GM12878 (cell line): Measurements from ENCODE around the gene NLGN2. TPM values are rescaled to one million over a fixed set of nuclear protein-coding genes. Genes with fewer than 3 reads are reported as not detected.

Experiments used
- ATAC-seq: fragments of 200-7000 bp; cut with Tn5 transposase; 3 replicates; pipeline ENCODE4 v1.9.1; 2020; ENCODE audit warnings: mild to moderate bottlenecking, moderate library complexity
- BruUV-seq: library from RNA; stranded (reverse); fragments of 400-500 nt; replicated peaks from 2 replicates; lab custom pipeline; 2021; lab: Mats Ljungman, UMichigan
- CTCF ChIA-PET: fragments of 300-600 bp; sonication (Branson Sonifier 250); formaldehyde crosslinking; extraction: SDS; loops from one replicate; lab custom pipeline; 2021; ENCODE audit warnings: inconsistent platforms; lab: Yijun Ruan, JAX
- POLR2A ChIA-PET: fragments of 350-600 bp; formaldehyde crosslinking; extraction: SDS; loops from one replicate; lab custom pipeline; 2021; ENCODE audit warnings: inconsistent platforms; lab: Charles Lee
- RAD21 ChIA-PET: fragments of 300-600 bp; sonication (Branson Sonifier 250); formaldehyde crosslinking; loops from one replicate; lab custom pipeline; 2023; ENCODE audit warnings: antibody characterized with exemption; ENCODE audit not compliant: unreplicated experiment; lab: Charles Lee
- SMC1A ChIA-PET: fragments of 300-600 bp; sonication (Branson Sonifier 250); formaldehyde crosslinking; loops from one replicate; lab custom pipeline; 2023; ENCODE audit not compliant: unreplicated experiment, uncharacterized antibody; lab: Charles Lee
- DNase-seq: peaks from one replicate; pipeline ENCODE4 v3.0.0-alpha.2; 2011; ENCODE audit warnings: low read depth, low spot score
- FAIRE-seq: peaks from 3 replicates; lab custom pipeline; 2011; peaks lifted over from hg19 to GRCh38; lab: Jason Lieb, UNC
- H2AFZ ChIP-seq: 2 replicates; pipeline ENCODE4 v1.6.0; 2011; ENCODE audit warnings: low read depth, low read length, control low read depth; ENCODE audit not compliant: control insufficient read depth
- H3K27ac ChIP-seq: 2 replicates; pipeline ENCODE4 v1.5.1; 2011; ENCODE audit warnings: control low read depth; ENCODE audit not compliant: control insufficient read depth, insufficient read depth
- H3K27me3 ChIP-seq, 2 experiments: replicated peaks in 1 of 2; 2 replicates each; pipeline versions ENCODE4 v1.6.0 to v1.6.1; 2011; ENCODE audit warnings: low read length in 1 of 2; ENCODE audit not compliant: control insufficient read depth in 2 of 2, insufficient read depth in 2 of 2
- H3K36me3 ChIP-seq, 2 experiments: 2 replicates each; pipeline ENCODE4 v1.5.1; 2011; ENCODE audit warnings: low read length in 1 of 2; ENCODE audit not compliant: control insufficient read depth in 2 of 2, insufficient read depth in 2 of 2
- H3K4me1 ChIP-seq: 2 replicates; pipeline ENCODE4 v1.6.1; 2011; ENCODE audit warnings: mild to moderate bottlenecking, low read length, moderate library complexity, mixed read lengths; ENCODE audit not compliant: control insufficient read depth, insufficient read depth
- H3K4me2 ChIP-seq: 2 replicates; pipeline ENCODE4 v1.6.0; 2011; ENCODE audit warnings: control low read depth; ENCODE audit not compliant: control insufficient read depth, insufficient read depth
- H3K4me3 ChIP-seq: fragments of 200-600 bp; sonication (generic); 2 replicates; pipeline ENCODE4 v1.5.1; 2016
- H3K79me2 ChIP-seq: 2 replicates; pipeline ENCODE4 v1.6.0; 2011; ENCODE audit warnings: low read length; ENCODE audit not compliant: control insufficient read depth, insufficient read depth
- H3K9ac ChIP-seq: 2 replicates; pipeline ENCODE4 v1.8.0; 2011; ENCODE audit warnings: low read length, control low read depth, mixed read lengths; ENCODE audit not compliant: control insufficient read depth, insufficient read depth
- H3K9me3 ChIP-seq: replicated peaks from 3 replicates; pipeline ENCODE4 v1.5.1; 2011; ENCODE audit warnings: mild to moderate bottlenecking, low read length; ENCODE audit not compliant: control insufficient read depth, insufficient read depth
- H4K20me1 ChIP-seq: 2 replicates; pipeline ENCODE4 v1.6.0; 2011; ENCODE audit not compliant: control insufficient read depth, insufficient read depth
- GATAD2B ChIP-seq: fragments of 450-650 bp; conservative IDR thresholded peaks from 2 replicates; pipeline ENCODE4 v1.6.1; 2017; ENCODE audit warnings: low read depth, mild to moderate bottlenecking, moderate library complexity
- KAT2A ChIP-seq: conservative IDR thresholded peaks from 2 replicates; pipeline ENCODE4 v1.6.1; 2011; ENCODE audit warnings: low read depth, low read length; ENCODE audit not compliant: control insufficient read depth
- KLF5 ChIP-seq: fragments of 450-650 bp; IDR thresholded peaks from 2 replicates; pipeline ENCODE4 v1.6.1; 2014; ENCODE audit warnings: mild to moderate bottlenecking; ENCODE audit not compliant: partially characterized antibody
- MYC ChIP-seq: IDR thresholded peaks from 2 replicates; pipeline ENCODE4 v1.6.1; 2011; ENCODE audit warnings: mild to moderate bottlenecking, low read length, moderate library complexity, inconsistent platforms; ENCODE audit not compliant: insufficient read depth, insufficient replicate concordance, insufficient read length, severe bottlenecking
- NR2F1 ChIP-seq: fragments of 450-650 bp; conservative IDR thresholded peaks from 2 replicates; pipeline ENCODE4 v1.6.1; 2017; ENCODE audit warnings: mild to moderate bottlenecking
- PML ChIP-seq: IDR thresholded peaks from 2 replicates; pipeline ENCODE4 v1.6.1; 2012; ENCODE audit warnings: low read length, inconsistent platforms
- RAD21 ChIP-seq: IDR thresholded peaks from 2 replicates; pipeline ENCODE4 v1.6.1; 2011; ENCODE audit warnings: mild to moderate bottlenecking, low read depth, low read length, moderate library complexity; ENCODE audit not compliant: insufficient read depth
- RB1 ChIP-seq: fragments of 450-650 bp; formaldehyde crosslinking; IDR thresholded peaks from 2 replicates; pipeline ENCODE4 v1.6.1; 2017; ENCODE audit warnings: mild to moderate bottlenecking, borderline replicate concordance
- SMARCA5 ChIP-seq: fragments of 450-650 bp; IDR thresholded peaks from 2 replicates; pipeline ENCODE4 v1.6.1; 2017; ENCODE audit warnings: mild to moderate bottlenecking
- TCF12 ChIP-seq: IDR thresholded peaks from 2 replicates; pipeline ENCODE4 v1.6.1; 2011; ENCODE audit warnings: low read depth, mild to moderate bottlenecking, low read length
- TCF7 ChIP-seq: IDR thresholded peaks from 2 replicates; pipeline ENCODE4 v1.6.1; 2014; ENCODE audit warnings: antibody characterized with exemption, borderline replicate concordance
- ZNF24 ChIP-seq: fragments of 450-650 bp; IDR thresholded peaks from 2 replicates; pipeline ENCODE4 v1.6.1; 2017; ENCODE audit warnings: antibody characterized with exemption, mild to moderate bottlenecking
- ZNF592 ChIP-seq: fragments of 450-650 bp; IDR thresholded peaks from 2 replicates; pipeline ENCODE4 v1.6.1; 2017; ENCODE audit warnings: mild to moderate bottlenecking, moderate library complexity
- WGBS: methylation state at CpG from one replicate; pipeline ENCODE4 v1.1.6; 2016; ENCODE audit warnings: low lambda C conversion rate; ENCODE audit not compliant: insufficient replicate concordance, insufficient coverage; ENCODE audit errors: missing lambda C conversion rate; 5-methylcytosine and 5-hydroxymethylcytosine counted together
- in situ Hi-C: fragments of 300-500 bp; cut with MboI; formaldehyde crosslinking; loops from 9 replicates; pipeline ENCODE4 v1.14.3; 2018; ENCODE audit warnings: mixed read lengths
- intact Hi-C: fragments of 100-400 bp; cut with micrococcal nuclease; formaldehyde crosslinking; loops from one replicate; pipeline ENCODE4 v1.14.2; 2022; ENCODE audit not compliant: unreplicated experiment
- polyA plus RNA-seq, 11 experiments: library from polyadenylated mRNA; depleted of rRNA in 4 of 11; unstranded in 6 of 11; stranded (reverse) in 5 of 11; fragments of >200 nt; fragmentation: Nextera tagmentation in 4 of 11; fragmentation: Illumina TruSeq in 1 of 11; extraction: Ambion mirVana in 4 of 11; extraction: Trizol in 1 of 11; gene quantifications; 1 replicate in 1 of 11; 2 replicates in 10 of 11; pipeline versions ENCODE4 v1.2.1 to v1.2.3, GENCODE V29; 2011 to 2016; ENCODE audit warnings: inconsistent platforms in 2 of 11, missing spikeins in 2 of 11, low read depth in 1 of 11
- total RNA-seq, 4 experiments: library from RNA; depleted of rRNA in 3 of 4; stranded (reverse); fragments of >200 nt in 3 of 4; fragmentation: Illumina TruSeq in 1 of 4; extraction: Trizol in 1 of 4; gene quantifications; 2 replicates each; pipeline versions ENCODE4 v1.2.1 to v1.2.3, GENCODE V29; 2013 to 2021
- TF ChIP-seq, protein P1 (sequence below): IDR thresholded peaks from 2 replicates; pipeline ENCODE4 v1.6.1; 2012; ENCODE audit warnings: low read length, inconsistent platforms

The NLGN2 gene
- total and polyA plus RNA-seq, 10 of the 15 experiments (the other 5 are each of a cell fraction or from before 2014, with no cell fraction given) = 0.02 to 0.87 (median 0.11) TPM; not detected in 2

DNA sequence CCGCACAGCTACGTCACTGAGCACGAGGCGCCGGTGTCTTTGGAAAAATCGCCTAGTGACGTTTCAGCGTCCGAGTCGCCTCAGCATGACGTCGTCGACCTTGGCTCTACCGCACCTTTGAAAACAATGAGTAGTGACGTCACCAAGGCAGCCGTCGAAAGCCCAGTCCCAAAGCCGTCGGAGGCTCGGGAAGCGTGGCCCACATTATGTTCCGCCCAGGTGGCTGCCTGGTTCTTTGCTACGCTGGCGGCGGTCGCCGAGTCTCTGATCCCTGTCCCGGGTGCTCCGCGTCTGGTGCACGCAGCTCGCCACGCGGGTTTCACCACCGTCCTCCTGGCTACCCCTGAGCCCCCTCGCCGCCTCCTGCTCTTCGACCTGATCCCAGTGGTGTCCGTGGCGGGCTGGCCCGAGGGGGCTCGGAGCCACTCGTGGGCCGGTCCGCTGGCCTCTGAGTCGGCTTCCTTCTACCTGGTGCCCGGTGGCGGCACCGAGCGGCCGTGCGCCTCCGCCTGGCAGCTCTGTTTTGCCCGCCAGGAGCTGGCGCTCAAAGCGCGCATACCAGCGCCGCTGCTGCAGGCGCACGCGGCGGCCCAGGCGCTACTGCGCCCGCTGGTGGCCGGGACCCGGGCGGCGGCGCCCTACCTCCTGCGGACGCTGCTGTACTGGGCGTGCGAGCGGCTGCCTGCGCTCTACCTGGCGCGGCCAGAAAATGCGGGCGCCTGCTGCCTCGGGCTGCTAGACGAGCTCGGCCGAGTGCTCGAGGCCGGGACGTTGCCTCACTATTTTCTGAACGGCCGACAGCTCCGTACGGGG, 29.1 kb downstream of the NLGN2 start:
- no peak for FAIRE-seq
- peak; percentile 88 for TF ChIP-seq ZNF592
- TF ChIP-seq TCF7 = no peak
- TF ChIP-seq KLF5 = no peak
- TF ChIP-seq SMARCA5 = peak; percentile 97
- peak; percentile 62; the same call in 1 of the 2 replicates for TF ChIP-seq ZNF24
- TF ChIP-seq RB1 = peak; percentile 36; the same call in 1 of the 2 replicates
- peak; percentile 59 for TF ChIP-seq RAD21
- peak; percentile 61; the same call in 1 of the 2 replicates for TF ChIP-seq NR2F1
- TF ChIP-seq GATAD2B = peak; percentile 98
- peak; percentile 85 for TF ChIP-seq MYC
- TF ChIP-seq, protein P1, sequence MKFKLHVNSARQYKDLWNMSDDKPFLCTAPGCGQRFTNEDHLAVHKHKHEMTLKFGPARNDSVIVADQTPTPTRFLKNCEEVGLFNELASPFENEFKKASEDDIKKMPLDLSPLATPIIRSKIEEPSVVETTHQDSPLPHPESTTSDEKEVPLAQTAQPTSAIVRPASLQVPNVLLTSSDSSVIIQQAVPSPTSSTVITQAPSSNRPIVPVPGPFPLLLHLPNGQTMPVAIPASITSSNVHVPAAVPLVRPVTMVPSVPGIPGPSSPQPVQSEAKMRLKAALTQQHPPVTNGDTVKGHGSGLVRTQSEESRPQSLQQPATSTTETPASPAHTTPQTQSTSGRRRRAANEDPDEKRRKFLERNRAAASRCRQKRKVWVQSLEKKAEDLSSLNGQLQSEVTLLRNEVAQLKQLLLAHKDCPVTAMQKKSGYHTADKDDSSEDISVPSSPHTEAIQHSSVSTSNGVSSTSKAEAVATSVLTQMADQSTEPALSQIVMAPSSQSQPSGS = no peak
- no peak for TF ChIP-seq PML
- TF ChIP-seq KAT2A = no peak
- TF ChIP-seq TCF12 = no peak

More for the DNA sequence above, 29.1 kb downstream of the NLGN2 start:
- Histone ChIP-seq H3K27ac (no peak overlapping the region), H3K36me3 (no peaks in the 10 kb centered on the region), H3K4me1 (peaks cover 29% of the 10 kb centered on the region), H3K27me3 (peaks cover 0 to 4% of the 10 kb centered on the region in 2 experiments; a peak in 2 of 4 replicates), H3K9me3 (no peaks in the 10 kb centered on the region), H3K79me2 (peaks cover 6% of the 10 kb centered on the region), H4K20me1 (no peaks in the 10 kb centered on the region), H3K4me2 (peak overlapping the region; percentile 85), H3K9ac (peak overlapping the region; percentile 64), H2AFZ (peak overlapping the region; percentile 10), H3K4me3 (peak overlapping the region; percentile 78)
- RAD21 ChIA-PET = interaction anchor here (0.6 to 3.0 kb wide), 16 partner anchors 33 to 251 kb away, joined by 3 to 21 read pairs (median 5); partner anchors contain the start of genes CD68, FXR2, MPDU1 and POLR2A
- POLR2A ChIA-PET = interaction anchor here (0.6 to 8.2 kb wide), 13 partner anchors 9 to 250 kb away, joined by 3 to 63 read pairs (median 8); partner anchors contain the start of genes CHRNB1, POLR2A, TMEM256 and TP53
- ATAC-seq (peak; percentile 79), DNase-seq (no peak)
- CTCF ChIA-PET = interaction anchor here (0.6 to 3.4 kb wide), 26 partner anchors 9 to 973 kb away, joined by 3 to 58 read pairs (median 4); partner anchors contain the start of genes ACAP1, CD68, CHRNB1 and FXR2
- SMC1A ChIA-PET = interaction anchor here (0.6 to 3.4 kb wide), 10 partner anchors 39 to 298 kb away, joined by 3 to 35 read pairs (median 5); partner anchors contain the start of genes NEURL4, TNFSF13, TP53 and WRAP53
- WGBS = 29% methylated on average over 86 of the region's 92 CpGs
- BruUV-seq = no TSS peak
- intact Hi-C loops = loop anchor here (5.0 to 10.0 kb wide), 4 partner anchors 34 to 392 kb away; partner anchors contain the start of genes KCTD11, SENP3, SLC16A11 and TMEM256
- in situ Hi-C loops = no loop called here
